ENCODE data around the gene SSNA1.

- TF ChIP-seq ZBTB7A (IDR thresholded peaks at IDR 0.05; ENCODE audit: low read depth) (no peak), REST (IDR thresholded peaks at IDR 0.05; ENCODE audit: low read depth) (no peak), TAF1 (IDR thresholded peaks at IDR 0.05; ENCODE audit: low read depth) (no peak), RAD21 (IDR thresholded peaks at IDR 0.05; ENCODE audit: low read depth) (no peak), EGR1 (IDR thresholded peaks at IDR 0.05) (no peak)
Observed at GRCh38 chr9:137232101-137232500, 43.6 kb downstream of the SSNA1 start.

All from Ishikawa (cell line).